ENCODE measurements around the gene MEST. TPM values are rescaled to one million over a fixed set of nuclear protein-coding genes. Genes with fewer than 3 reads are reported as not detected.

Gene MEST
- total RNA-seq, 1 experiment from 2014 or later = 44.4 TPM

- intact Hi-C loops (cut with micrococcal nuclease; ENCODE audit: unreplicated experiment) = no loop called here
- no peaks in the 10 kb centered on the region for H3K4me1 ChIP-seq (ENCODE audit: control insufficient read depth, insufficient read depth, low read length)
- no peak for TF ChIP-seq POLR2AphosphoS5 (IDR thresholded peaks at IDR 0.05; ENCODE audit: low read depth, low read length)
- TF ChIP-seq REST (IDR thresholded peaks at IDR 0.05; ENCODE audit: insufficient read depth in 1 of 2, low read depth in 2 of 2, low read length in 1 of 2) = no peak
- no peak for TF ChIP-seq SIN3A (IDR thresholded peaks at IDR 0.05; ENCODE audit: borderline replicate concordance, insufficient read depth, low read depth, low read length)
- TF ChIP-seq CTCF (IDR thresholded peaks at IDR 0.05) = no peak
- no peak for TF ChIP-seq TCF7L2 (IDR thresholded peaks at IDR 0.05; ENCODE audit: low read depth, low read length)
- no peak overlapping the region for H3K4me3 ChIP-seq (ENCODE audit: low read depth in 2 of 2, low read length in 2 of 2)
- no peaks in the 10 kb centered on the region for H3K36me3 ChIP-seq (ENCODE audit: control insufficient read depth, insufficient read depth, low read length)
- no peak overlapping the region for H3K27ac ChIP-seq (ENCODE audit: low read length)
- POLR2A ChIA-PET = no interaction called here
- CTCF ChIA-PET = no interaction called here
- DNase-seq (ENCODE audit: low read depth, low spot score) (no peak), ATAC-seq (no peak)
- H3K9me3 ChIP-seq (ENCODE audit: control insufficient read depth, insufficient read depth, low read depth, low read length) = no peaks in the 10 kb centered on the region
- in situ Hi-C loops (cut with HindIII; ENCODE audit: low pct_unique_long_range_greater_than_20kb, low sequenced_read_pairs) = no loop called here
- BruUV-seq (replicated peaks) = no TSS peak
- no peaks in the 10 kb centered on the region for H3K27me3 ChIP-seq (ENCODE audit: control insufficient read depth, insufficient read depth, low read length)
These were observed 51.7 kb downstream of the MEST start for GRCh38 chr7:130543487-130544010.

GRCh38 chr7:130544356-130544755 is 52.5 kb downstream of the MEST start:
- Histone ChIP-seq H3K9me3 (ENCODE audit: control insufficient read depth, insufficient read depth, low read depth, low read length) (no peaks in the 10 kb centered on the region), H3K4me1 (ENCODE audit: control insufficient read depth, insufficient read depth, low read length) (no peaks in the 10 kb centered on the region), H3K36me3 (ENCODE audit: control insufficient read depth, insufficient read depth, low read length) (no peaks in the 10 kb centered on the region), H3K27me3 (ENCODE audit: control insufficient read depth, insufficient read depth, low read length) (no peaks in the 10 kb centered on the region), H3K4me3 (ENCODE audit: low read depth in 2 of 2, low read length in 2 of 2) (no peak overlapping the region), H3K27ac (ENCODE audit: low read length) (no peak overlapping the region)
- ATAC-seq (no peak), DNase-seq (ENCODE audit: low read depth, low spot score) (no peak)
- BruUV-seq (replicated peaks) = no TSS peak
- no peak for TF ChIP-seq SIN3A (IDR thresholded peaks at IDR 0.05; ENCODE audit: borderline replicate concordance, insufficient read depth, low read depth, low read length)
- TF ChIP-seq REST (IDR thresholded peaks at IDR 0.05; ENCODE audit: insufficient read depth in 1 of 2, low read depth in 2 of 2, low read length in 1 of 2) = no peak
- no peak for TF ChIP-seq TCF7L2 (IDR thresholded peaks at IDR 0.05; ENCODE audit: low read depth, low read length)
- TF ChIP-seq CTCF (IDR thresholded peaks at IDR 0.05) = no peak
- no peak for TF ChIP-seq POLR2AphosphoS5 (IDR thresholded peaks at IDR 0.05; ENCODE audit: low read depth, low read length)
- ChIA-PET CTCF (no interaction called here), POLR2A (no interaction called here)
- in situ Hi-C loops (cut with HindIII; ENCODE audit: low pct_unique_long_range_greater_than_20kb, low sequenced_read_pairs) (no loop called here), intact Hi-C loops (cut with micrococcal nuclease; ENCODE audit: unreplicated experiment) (no loop called here)
